H1 (cell line): ENCODE data around the gene NBAS. TPM values are rescaled to one million over a fixed set of nuclear protein-coding genes. Genes with fewer than 3 reads are reported as not detected.

ENCODE experiments used
- CTCF ChIA-PET: fragments of 300-600 bp; sonication (Branson Sonifier 250); formaldehyde crosslinking; loops from one replicate; lab custom pipeline; 2021; ENCODE audit not compliant: partially characterized antibody; lab: Charles Lee
- POLR2A ChIA-PET: fragments of 300-600 bp; sonication (Branson Sonifier 250); formaldehyde crosslinking; loops from one replicate; lab custom pipeline; 2021; ENCODE audit warnings: inconsistent platforms; ENCODE audit not compliant: partially characterized antibody; lab: Charles Lee
- DNase-seq, 2 experiments: peaks; one replicate each; pipeline versions ENCODE4 v3.0.0 to v3.0.0-alpha.2; 2010 to 2022; ENCODE audit warnings: low spot score in 2 of 2, low read depth in 1 of 2, mixed read lengths in 1 of 2
- FAIRE-seq: peaks from 2 replicates; lab custom pipeline; 2011; peaks lifted over from hg19 to GRCh38; lab: Jason Lieb, UNC
- H2AFZ ChIP-seq: 2 replicates; pipeline ENCODE4 v1.8.1; 2012; ENCODE audit warnings: low read length, inconsistent platforms
- H2AK5ac ChIP-seq: 2 replicates; pipeline ENCODE4 v1.6.1; 2013; ENCODE audit warnings: low read depth, low read length
- H2BK120ac ChIP-seq: replicated peaks from 2 replicates; pipeline ENCODE3; 2013; ENCODE audit warnings: low read depth, low read length, inconsistent platforms
- H2BK12ac ChIP-seq: 2 replicates; pipeline ENCODE4 v1.6.1; 2013; ENCODE audit warnings: low read depth, low read length
- H2BK15ac ChIP-seq: 2 replicates; pipeline ENCODE4 v1.6.1; 2013; ENCODE audit warnings: low read length
- H2BK20ac ChIP-seq: 2 replicates; pipeline ENCODE4 v1.6.1; 2013; ENCODE audit warnings: low read length
- H2BK5ac ChIP-seq: 2 replicates; pipeline ENCODE4 v1.6.1; 2013; ENCODE audit warnings: low read depth, low read length
- H3K14ac ChIP-seq: 2 replicates; pipeline ENCODE4 v1.6.1; 2013; ENCODE audit warnings: inconsistent platforms; ENCODE audit not compliant: insufficient read length
- H3K18ac ChIP-seq: 2 replicates; pipeline ENCODE4 v1.6.1; 2013; ENCODE audit warnings: low read length; ENCODE audit errors: extremely low read depth
- H3K23ac ChIP-seq: 2 replicates; pipeline ENCODE4 v1.6.1; 2013; ENCODE audit warnings: inconsistent platforms; ENCODE audit not compliant: insufficient read length
- H3K23me2 ChIP-seq: 2 replicates; pipeline ENCODE4 v1.6.1; 2013; ENCODE audit warnings: low read depth, low read length
- H3K27ac ChIP-seq: 2 replicates; pipeline ENCODE4 v1.6.1; 2011; ENCODE audit warnings: low read depth, low read length, inconsistent platforms
- H3K27me3 ChIP-seq, 4 experiments: replicated peaks in 1 of 4; 1 replicate in 1 of 4; 2 replicates in 3 of 4; pipeline versions ENCODE4 v1.6.1 to v1.8.1; 2011 to 2013; ENCODE audit warnings: low read length in 3 of 4, mild to moderate bottlenecking in 3 of 4, inconsistent platforms in 2 of 4, mixed read lengths in 2 of 4, moderate library complexity in 1 of 4; ENCODE audit not compliant: control insufficient read depth in 3 of 4, insufficient read depth in 3 of 4; ENCODE audit errors: extremely low read depth in 1 of 4
- H3K36me3 ChIP-seq, 4 experiments: 2 replicates each; pipeline versions ENCODE4 v1.6.1 to v1.8.1; 2011 to 2013; ENCODE audit warnings: mild to moderate bottlenecking in 4 of 4, low read length in 3 of 4, moderate library complexity in 2 of 4, control low read depth in 1 of 4, inconsistent platforms in 1 of 4; ENCODE audit not compliant: insufficient read depth in 4 of 4, control insufficient read depth in 2 of 4
- H3K4ac ChIP-seq: replicated peaks from 2 replicates; pipeline ENCODE3; 2013; ENCODE audit warnings: low read length, low read depth, mixed read lengths, inconsistent platforms; ENCODE audit not compliant: insufficient read length
- H3K4me1 ChIP-seq, 4 experiments: replicated peaks in 1 of 4; 1 replicate in 1 of 4; 2 replicates in 3 of 4; pipeline versions ENCODE4 v1.6.1 to v1.8.1; 2011 to 2013; ENCODE audit warnings: low read length in 3 of 4, inconsistent platforms in 2 of 4, mixed read lengths in 1 of 4; ENCODE audit not compliant: insufficient read depth in 4 of 4, control insufficient read depth in 3 of 4
- H3K4me2 ChIP-seq, 2 experiments: 2 replicates each; pipeline versions ENCODE4 v1.6.1 to v1.8.1; 2011 to 2013; ENCODE audit warnings: low read depth in 2 of 2, low read length in 2 of 2, control low read depth in 1 of 2, inconsistent platforms in 1 of 2, mild to moderate bottlenecking in 1 of 2; ENCODE audit not compliant: insufficient read depth in 1 of 2
- H3K4me3 ChIP-seq, 4 experiments: fragments of 200-600, 300-600 bp in 1 of 4; sonication (generic), shearing (Covaris generic), sonication (Bioruptor Twin) in 1 of 4; 2 replicates each; pipeline versions ENCODE4 v1.5.1 to v1.8.1; 2011 to 2016; ENCODE audit warnings: low read length in 4 of 4, low read depth in 3 of 4, control low read depth in 2 of 4, inconsistent platforms in 2 of 4, mild to moderate bottlenecking in 2 of 4, mixed read lengths in 1 of 4, moderate library complexity in 1 of 4; ENCODE audit not compliant: insufficient read depth in 2 of 4; ENCODE audit errors: extremely low read depth in 1 of 4
- H3K56ac ChIP-seq: replicated peaks from 2 replicates; pipeline ENCODE3; 2013; ENCODE audit warnings: low read depth, mild to moderate bottlenecking, mixed read lengths, low read length, inconsistent platforms; ENCODE audit not compliant: insufficient read length
- H3K79me1 ChIP-seq: 2 replicates; pipeline ENCODE4 v1.6.1; 2013; ENCODE audit warnings: low read depth, low read length, control low read depth
- H3K79me2 ChIP-seq, 2 experiments: 2 replicates each; pipeline versions ENCODE4 v1.6.1 to v1.8.1; 2012 to 2013; ENCODE audit warnings: low read length in 2 of 2, mild to moderate bottlenecking in 2 of 2, inconsistent platforms in 1 of 2; ENCODE audit not compliant: insufficient read depth in 2 of 2, control insufficient read depth in 1 of 2
- H3K9ac ChIP-seq, 4 experiments: replicated peaks in 1 of 4; 1 replicate in 1 of 4; 2 replicates in 3 of 4; pipeline versions ENCODE4 v1.6.1 to v1.8.1; 2011 to 2013; ENCODE audit warnings: low read depth in 3 of 4, low read length in 3 of 4, control low read depth in 2 of 4, mild to moderate bottlenecking in 2 of 4, moderate library complexity in 2 of 4, inconsistent platforms in 1 of 4; ENCODE audit errors: extremely low read depth in 1 of 4
- H3K9me3 ChIP-seq, 2 experiments: 2 replicates each; pipeline versions ENCODE4 v1.6.1 to v1.8.1; 2012 to 2013; ENCODE audit warnings: mild to moderate bottlenecking in 2 of 2, moderate library complexity in 2 of 2, control low read depth in 1 of 2, inconsistent platforms in 1 of 2, low read depth in 1 of 2, low read length in 1 of 2, mixed read lengths in 1 of 2; ENCODE audit not compliant: insufficient read depth in 2 of 2
- H4K20me1 ChIP-seq, 2 experiments: replicated peaks in 1 of 2; 2 replicates each; pipeline versions ENCODE3 to v1.8.1; 2011 to 2013; ENCODE audit warnings: inconsistent platforms in 2 of 2, low read length in 2 of 2, mild to moderate bottlenecking in 1 of 2; ENCODE audit not compliant: insufficient read depth in 2 of 2, control insufficient read depth in 1 of 2
- H4K5ac ChIP-seq: 2 replicates; pipeline ENCODE4 v1.6.1; 2013; ENCODE audit warnings: low read length, low read depth, mixed read lengths, inconsistent platforms; ENCODE audit not compliant: insufficient read length
- H4K8ac ChIP-seq: 2 replicates; pipeline ENCODE4 v1.8.0; 2013; ENCODE audit warnings: mild to moderate bottlenecking, moderate library complexity, low read length, inconsistent platforms; ENCODE audit not compliant: insufficient read depth; ENCODE audit errors: extremely low read depth
- H4K91ac ChIP-seq: replicated peaks from 2 replicates; pipeline ENCODE3; 2013; ENCODE audit warnings: low read length, mixed read lengths, inconsistent platforms; ENCODE audit not compliant: insufficient read length
- JUND ChIP-seq: IDR thresholded peaks from 2 replicates; pipeline ENCODE4 v1.6.1; 2011; ENCODE audit warnings: mild to moderate bottlenecking, improper control_type of control experiment, low read length
- SIX5 ChIP-seq: IDR thresholded peaks from 2 replicates; pipeline ENCODE4 v1.6.1; 2011; ENCODE audit warnings: mild to moderate bottlenecking, low read depth, low read length
- TAF7 ChIP-seq: optimal IDR thresholded peaks from 2 replicates; pipeline ENCODE3; 2011; ENCODE audit warnings: low read depth, mild to moderate bottlenecking, inconsistent platforms, low read length, moderate library complexity, borderline replicate concordance
- WGBS, 2 experiments: shearing (Covaris generic) in 1 of 2; methylation state at CpG; one replicate each; pipeline versions ENCODE4 v1.1.6 to v1.1.7; 2013 to 2015; ENCODE audit warnings: low lambda C conversion rate in 2 of 2, mixed read lengths in 2 of 2, inconsistent platforms in 1 of 2, low coverage in 1 of 2, missing lambda C conversion rate in 1 of 2; ENCODE audit not compliant: insufficient replicate concordance in 2 of 2, insufficient coverage in 1 of 2, insufficient read length in 1 of 2; ENCODE audit errors: extremely low coverage in 1 of 2, missing lambda C conversion rate in 1 of 2; 5-methylcytosine and 5-hydroxymethylcytosine counted together
- polyA plus RNA-seq, 7 experiments: library from polyadenylated mRNA; depleted of rRNA in 3 of 7; stranded (reverse) in 5 of 7; unstranded in 2 of 7; fragments of >200 nt in 5 of 7; fragments of 200-250 nt in 2 of 7; gene quantifications; 1 replicate in 5 of 7; 2 replicates in 1 of 7; 4 replicates in 1 of 7; pipeline versions ENCODE4 v1.2.1 to v1.2.3, GENCODE V29; 2011 to 2013; ENCODE audit warnings: missing spikeins in 2 of 7, mixed read lengths in 2 of 7
- total RNA-seq: library from RNA; stranded (reverse); fragmentation: NEBNext Ultra II Directional; extraction: Animal tissue kit (Norgen Biotek cat#: 25700); gene quantifications from 2 replicates; pipeline ENCODE4 v1.2.1, GENCODE V29; 2021
- TF ChIP-seq, protein P1 (sequence below): IDR thresholded peaks from 2 replicates; pipeline ENCODE4 v1.6.1; 2012; ENCODE audit warnings: low read length, inconsistent platforms

The NBAS gene
- total and polyA plus RNA-seq, 2 of the 8 experiments (the other 6 are each of a cell fraction or from before 2014, with no cell fraction given): 19.6 to 34.8 TPM

DNA sequence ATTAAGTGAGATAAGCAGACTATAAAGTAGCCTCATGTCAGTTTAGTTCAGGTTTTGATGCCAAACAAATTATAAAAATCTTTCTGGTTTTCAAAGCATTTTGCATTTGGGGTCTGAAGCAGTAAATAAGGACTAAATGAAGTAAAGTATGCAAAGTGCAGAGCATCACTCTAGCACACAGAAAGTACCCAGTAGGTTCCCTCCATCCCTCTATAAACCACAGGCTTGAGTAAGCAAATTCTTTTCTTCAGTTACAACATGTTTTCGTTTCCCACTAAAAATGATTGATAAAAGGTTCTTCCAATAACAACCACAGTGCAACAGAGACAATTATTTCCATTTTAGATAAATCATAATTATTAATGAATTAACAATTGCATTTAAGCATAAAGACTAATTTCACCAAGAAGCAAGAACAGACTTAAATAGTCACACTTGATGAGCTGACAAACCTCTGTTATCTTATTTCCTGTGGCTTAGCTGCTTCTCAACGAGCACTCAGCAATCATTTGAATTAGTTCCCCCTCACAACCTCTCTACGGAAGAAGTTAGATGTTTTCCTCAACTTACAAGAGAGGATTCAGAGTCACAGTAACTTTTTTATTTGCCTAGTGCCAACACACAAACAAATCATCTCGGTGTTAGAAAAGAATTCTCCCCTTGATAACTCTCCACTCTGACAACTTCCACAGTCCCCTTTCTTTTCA is 249.8 kb downstream of the NBAS start:
- H2AFZ ChIP-seq: no peak overlapping the region
- H3K27me3 ChIP-seq: no peaks in the 10 kb centered on the region
- H3K79me1 ChIP-seq: no peaks in the 10 kb centered on the region
- 89% methylated on average over 4 of the region's 4 CpGs; no CpG with 5 or more reads in 1 of the 2 experiments for WGBS, 2 experiments
- no peak overlapping the region for H3K27ac ChIP-seq
- no peak overlapping the region for H2BK20ac ChIP-seq
- H4K91ac ChIP-seq: no peak overlapping the region
- H3K4me2 ChIP-seq: no peak overlapping the region
- H2BK5ac ChIP-seq: no peak overlapping the region
- no peak overlapping the region for H4K8ac ChIP-seq
- H2BK15ac ChIP-seq: no peak overlapping the region
- no peak overlapping the region for H3K23ac ChIP-seq
- no peak overlapping the region for H2BK120ac ChIP-seq
- H3K4ac ChIP-seq: no peak overlapping the region
- POLR2A ChIA-PET: no interaction called here
- no peak overlapping the region for H3K4me3 ChIP-seq
- no peak overlapping the region for H3K14ac ChIP-seq
- peaks cover 0 to under 1% (median 0%) of the 10 kb centered on the region in 4 experiments; a peak in 2 of 7 replicates for H3K4me1 ChIP-seq
- no peak overlapping the region for H3K18ac ChIP-seq
- no peaks in the 10 kb centered on the region for H3K36me3 ChIP-seq
- TF ChIP-seq, protein P1, sequence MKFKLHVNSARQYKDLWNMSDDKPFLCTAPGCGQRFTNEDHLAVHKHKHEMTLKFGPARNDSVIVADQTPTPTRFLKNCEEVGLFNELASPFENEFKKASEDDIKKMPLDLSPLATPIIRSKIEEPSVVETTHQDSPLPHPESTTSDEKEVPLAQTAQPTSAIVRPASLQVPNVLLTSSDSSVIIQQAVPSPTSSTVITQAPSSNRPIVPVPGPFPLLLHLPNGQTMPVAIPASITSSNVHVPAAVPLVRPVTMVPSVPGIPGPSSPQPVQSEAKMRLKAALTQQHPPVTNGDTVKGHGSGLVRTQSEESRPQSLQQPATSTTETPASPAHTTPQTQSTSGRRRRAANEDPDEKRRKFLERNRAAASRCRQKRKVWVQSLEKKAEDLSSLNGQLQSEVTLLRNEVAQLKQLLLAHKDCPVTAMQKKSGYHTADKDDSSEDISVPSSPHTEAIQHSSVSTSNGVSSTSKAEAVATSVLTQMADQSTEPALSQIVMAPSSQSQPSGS: no peak
- no peak for TF ChIP-seq JUND
- TF ChIP-seq SIX5: no peak
- no peak for TF ChIP-seq TAF7
- H3K56ac ChIP-seq: no peak overlapping the region
- FAIRE-seq (no peak), DNase-seq (no peak)
- CTCF ChIA-PET: no interaction called here
- H4K5ac ChIP-seq: no peak overlapping the region
- H3K79me2 ChIP-seq: no peaks in the 10 kb centered on the region
- no peak overlapping the region for H2BK12ac ChIP-seq
- no peaks in the 10 kb centered on the region for H4K20me1 ChIP-seq
- no peak overlapping the region for H2AK5ac ChIP-seq
- no peaks in the 10 kb centered on the region for H3K23me2 ChIP-seq
- no peak overlapping the region for H3K9ac ChIP-seq
- no peaks in the 10 kb centered on the region; a peak in 1 of 4 replicates for H3K9me3 ChIP-seq
